Measurements from ENCODE around the gene CELF5. TPM values are rescaled to one million over a fixed set of nuclear protein-coding genes. Genes with fewer than 3 reads are reported as not detected.

Gene CELF5
- total and polyA plus RNA-seq, 2 experiments from 2014 or later = 1.1 TPM; not detected in 1

DNA sequence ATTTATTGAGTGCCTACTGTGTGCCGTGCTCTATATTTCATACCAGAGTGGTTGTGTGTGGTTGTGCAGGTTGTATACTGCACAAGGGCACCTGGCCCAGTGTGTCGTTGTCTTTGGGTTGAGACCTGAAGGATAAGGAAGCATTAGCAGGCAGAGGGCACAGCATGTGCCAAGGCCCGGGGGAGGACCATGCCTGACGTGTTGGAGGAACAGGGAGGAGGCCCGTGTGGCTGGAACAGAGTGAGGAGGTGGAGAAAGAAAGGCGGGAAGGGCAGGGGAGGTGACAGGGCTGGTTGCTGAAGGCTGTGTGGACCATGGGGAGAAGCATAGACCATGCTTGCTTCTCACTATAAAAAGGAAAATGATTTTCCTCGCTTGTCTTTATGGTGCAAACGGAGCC is 26.8 kb downstream of the CELF5 start:
- Histone ChIP-seq H3K27ac (no peak overlapping the region), H3K4me2 (ENCODE audit: unreplicated experiment) (no peak overlapping the region), H3K9ac (no peak overlapping the region), H3K4me1 (ENCODE audit: insufficient read depth) (no peaks in the 10 kb centered on the region), H3K36me3 (ENCODE audit: low read depth) (no peaks in the 10 kb centered on the region), H3F3A (ENCODE audit: insufficient read depth) (no peaks in the 10 kb centered on the region), H3K9me3 (ENCODE audit: low read depth) (no peaks in the 10 kb centered on the region), H3K79me2 (ENCODE audit: insufficient read depth) (no peaks in the 10 kb centered on the region), H3K4me3 (no peak overlapping the region), H3K9me2 (ENCODE audit: insufficient read depth) (no peaks in the 10 kb centered on the region), H3K27me3 (replicated peaks; ENCODE audit: insufficient read depth) (peaks cover 4% of the 10 kb centered on the region; the same call in 1 of the 2 replicates), H4K20me1 (ENCODE audit: insufficient read depth) (no peaks in the 10 kb centered on the region), H2AFZ (no peak overlapping the region)
- in situ Hi-C loops (cut with MboI) = no loop called here
- no peak for DNase-seq
- no peak for TF ChIP-seq EZH2 (IDR thresholded peaks at IDR 0.05; ENCODE audit: insufficient read depth, poor library complexity, severe bottlenecking)
- TF ChIP-seq EZH2phosphoT487 (IDR thresholded peaks at IDR 0.05; ENCODE audit: insufficient read depth, low read depth) = no peak
- 38 to 39% methylated on average over 8 of the region's 8 CpGs for WGBS, 2 experiments (ENCODE audit: low coverage in 1 of 2, low lambda C conversion rate in 2 of 2, missing lambda C conversion rate in 2 of 2)

DNA sequence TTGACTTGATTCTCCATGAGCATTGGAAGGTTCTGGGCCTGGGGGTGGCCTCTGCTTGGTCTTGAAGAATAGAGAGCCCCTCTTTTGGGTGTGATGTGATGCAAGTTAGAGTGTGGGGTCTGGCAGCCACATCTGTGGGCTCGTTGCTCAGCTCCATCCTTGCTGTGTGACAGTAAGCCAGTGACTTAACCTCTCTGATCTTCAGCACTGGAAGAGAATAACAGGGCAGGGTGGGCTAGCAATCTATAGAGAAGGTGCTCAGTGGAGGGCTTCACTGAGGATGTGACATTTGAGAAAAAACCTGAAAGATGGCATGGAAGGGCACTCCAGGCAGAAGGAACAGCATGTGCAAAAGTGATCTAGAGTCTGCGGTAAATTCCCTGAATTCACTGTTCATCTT is 28.2 kb downstream of the CELF5 start:
- Histone ChIP-seq H2AFZ (no peak overlapping the region), H3K4me1 (ENCODE audit: insufficient read depth) (no peaks in the 10 kb centered on the region), H3K27ac (no peak overlapping the region), H3K9me2 (ENCODE audit: insufficient read depth) (no peaks in the 10 kb centered on the region), H3K36me3 (ENCODE audit: low read depth) (no peaks in the 10 kb centered on the region), H3K4me3 (no peak overlapping the region), H3K79me2 (ENCODE audit: insufficient read depth) (no peaks in the 10 kb centered on the region), H3K9me3 (ENCODE audit: low read depth) (no peaks in the 10 kb centered on the region), H3F3A (ENCODE audit: insufficient read depth) (no peaks in the 10 kb centered on the region), H4K20me1 (ENCODE audit: insufficient read depth) (no peaks in the 10 kb centered on the region), H3K4me2 (ENCODE audit: unreplicated experiment) (no peak overlapping the region), H3K27me3 (replicated peaks; ENCODE audit: insufficient read depth) (0 out of 2 replicates have a peak, but pooled peaks cover 4% of the 10 kb centered on the region), H3K9ac (no peak overlapping the region)
- in situ Hi-C loops (cut with MboI) = no loop called here
- TF ChIP-seq EZH2phosphoT487 (IDR thresholded peaks at IDR 0.05; ENCODE audit: insufficient read depth, low read depth) = no peak
- TF ChIP-seq EZH2 (IDR thresholded peaks at IDR 0.05; ENCODE audit: insufficient read depth, poor library complexity, severe bottlenecking) = no peak
- DNase-seq = no peak
- WGBS, 2 experiments (ENCODE audit: low coverage in 1 of 2, low lambda C conversion rate in 2 of 2, missing lambda C conversion rate in 2 of 2) = 66 to 68% methylated on average over 2 of the region's 2 CpGs

- no peaks in the 10 kb centered on the region for H3K36me3 ChIP-seq (ENCODE audit: low read depth)
- no peak overlapping the region for H3K27ac ChIP-seq
- H3K27me3 ChIP-seq (replicated peaks; ENCODE audit: insufficient read depth) = 0 out of 2 replicates have a peak, but pooled peaks cover 4% of the 10 kb centered on the region
- H3K79me2 ChIP-seq (ENCODE audit: insufficient read depth) = no peaks in the 10 kb centered on the region
- H3K9ac ChIP-seq = no peak overlapping the region
- H3K9me2 ChIP-seq (ENCODE audit: insufficient read depth) = no peaks in the 10 kb centered on the region
- no peaks in the 10 kb centered on the region for H3F3A ChIP-seq (ENCODE audit: insufficient read depth)
- H3K9me3 ChIP-seq (ENCODE audit: low read depth) = no peaks in the 10 kb centered on the region
- H3K4me3 ChIP-seq = no peak overlapping the region
- no peaks in the 10 kb centered on the region for H3K4me1 ChIP-seq (ENCODE audit: insufficient read depth)
- WGBS, 2 experiments (ENCODE audit: low coverage in 1 of 2, low lambda C conversion rate in 2 of 2, missing lambda C conversion rate in 2 of 2) = 38 to 39% methylated on average over 3 of the region's 3 CpGs
- H3K4me2 ChIP-seq (ENCODE audit: unreplicated experiment) = no peak overlapping the region
- no peak overlapping the region for H2AFZ ChIP-seq
- H4K20me1 ChIP-seq (ENCODE audit: insufficient read depth) = no peaks in the 10 kb centered on the region
- TF ChIP-seq EZH2 (IDR thresholded peaks at IDR 0.05; ENCODE audit: insufficient read depth, poor library complexity, severe bottlenecking) = no peak
- TF ChIP-seq EZH2phosphoT487 (IDR thresholded peaks at IDR 0.05; ENCODE audit: insufficient read depth, low read depth) = no peak
- in situ Hi-C loops (cut with MboI) = no loop called here
- no peak for DNase-seq
Observed at GRCh38 chr19:3253270-3253669, 28.8 kb downstream of the CELF5 start.

DNA sequence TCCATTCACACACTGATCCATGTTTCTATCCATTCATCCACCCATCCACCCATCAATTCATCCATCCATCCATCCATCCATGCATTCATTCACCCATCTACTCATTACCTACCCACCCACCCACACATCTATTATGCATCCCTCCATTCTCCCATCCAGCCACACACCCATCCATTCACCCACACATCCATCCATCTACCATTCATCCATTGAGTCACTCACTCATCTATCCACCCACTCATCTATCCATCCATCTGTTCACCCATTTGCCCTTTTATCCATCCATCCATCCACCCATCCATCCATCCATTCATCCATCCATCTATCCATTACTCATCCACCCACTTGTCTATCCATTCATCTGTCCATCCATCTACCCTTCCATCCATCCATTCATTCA is 30.1 kb downstream of the CELF5 start:
- no peaks in the 10 kb centered on the region for H3K36me3 ChIP-seq (ENCODE audit: low read depth)
- no peaks in the 10 kb centered on the region for H3K9me2 ChIP-seq (ENCODE audit: insufficient read depth)
- no peaks in the 10 kb centered on the region for H4K20me1 ChIP-seq (ENCODE audit: insufficient read depth)
- no peak for TF ChIP-seq EZH2 (IDR thresholded peaks at IDR 0.05; ENCODE audit: insufficient read depth, poor library complexity, severe bottlenecking)
- TF ChIP-seq EZH2phosphoT487 (IDR thresholded peaks at IDR 0.05; ENCODE audit: insufficient read depth, low read depth) = no peak
- H3K4me2 ChIP-seq (ENCODE audit: unreplicated experiment) = no peak overlapping the region
- peaks cover 5% of the 10 kb centered on the region; the same call in 1 of the 2 replicates for H3K27me3 ChIP-seq (replicated peaks; ENCODE audit: insufficient read depth)
- no peaks in the 10 kb centered on the region for H3K9me3 ChIP-seq (ENCODE audit: low read depth)
- no peaks in the 10 kb centered on the region for H3F3A ChIP-seq (ENCODE audit: insufficient read depth)
- no peaks in the 10 kb centered on the region for H3K4me1 ChIP-seq (ENCODE audit: insufficient read depth)
- no peak overlapping the region for H3K9ac ChIP-seq
- in situ Hi-C loops (cut with MboI) = no loop called here
- H3K79me2 ChIP-seq (ENCODE audit: insufficient read depth) = no peaks in the 10 kb centered on the region
- no peak overlapping the region for H3K27ac ChIP-seq
- DNase-seq = no peak
- no peak overlapping the region for H2AFZ ChIP-seq
- no peak overlapping the region for H3K4me3 ChIP-seq

GRCh38 chr19:3257071-3257470 is 32.6 kb downstream of the CELF5 start:
- DNase-seq = no peak
- Histone ChIP-seq H3K4me2 (ENCODE audit: unreplicated experiment) (no peak overlapping the region), H2AFZ (no peak overlapping the region), H3K79me2 (ENCODE audit: insufficient read depth) (no peaks in the 10 kb centered on the region), H3K9me3 (ENCODE audit: low read depth) (no peaks in the 10 kb centered on the region), H4K20me1 (ENCODE audit: insufficient read depth) (no peaks in the 10 kb centered on the region), H3K27me3 (replicated peaks; ENCODE audit: insufficient read depth) (peaks cover 8% of the 10 kb centered on the region; the same call in 1 of the 2 replicates), H3K36me3 (ENCODE audit: low read depth) (no peaks in the 10 kb centered on the region), H3K9me2 (ENCODE audit: insufficient read depth) (no peaks in the 10 kb centered on the region), H3K4me3 (no peak overlapping the region), H3K4me1 (ENCODE audit: insufficient read depth) (no peaks in the 10 kb centered on the region), H3K9ac (no peak overlapping the region), H3K27ac (no peak overlapping the region), H3F3A (ENCODE audit: insufficient read depth) (no peaks in the 10 kb centered on the region)
- 75 to 95% methylated on average over 7 to 8 of the region's 8 CpGs for WGBS, 2 experiments (ENCODE audit: low coverage in 1 of 2, low lambda C conversion rate in 2 of 2, missing lambda C conversion rate in 2 of 2)
- TF ChIP-seq EZH2 (IDR thresholded peaks at IDR 0.05; ENCODE audit: insufficient read depth, poor library complexity, severe bottlenecking) (no peak), EZH2phosphoT487 (IDR thresholded peaks at IDR 0.05; ENCODE audit: insufficient read depth, low read depth) (no peak)
- in situ Hi-C loops (cut with MboI) = no loop called here

Measured in GM23248 (cell line).